T-helper 2 cell treated with Interferon-gamma antibody and Interleukin-4, amounts not matched to agents 5 μg/mL and 100 μg/mL, for 36 hours (primary cell): ENCODE results near the gene ITGB1BP1.

ENCODE experiments used
- DNase-seq: peaks from one replicate; pipeline ENCODE4 v3.0.0; 2021; ENCODE audit warnings: low spot score
- H3K27ac Mint-ChIP-seq: one replicate; pipeline ENCODE4 v1.8.0; 2021; ENCODE audit warnings: mild to moderate bottlenecking, mixed read lengths
- H3K27me3 Mint-ChIP-seq: one replicate; pipeline ENCODE4 v1.8.0; 2021; ENCODE audit warnings: low read depth, mixed read lengths
- H3K36me3 Mint-ChIP-seq: one replicate; pipeline ENCODE4 v1.8.0; 2021; ENCODE audit warnings: low read depth, mixed read lengths
- H3K4me1 Mint-ChIP-seq: one replicate; pipeline ENCODE4 v1.8.0; 2021; ENCODE audit warnings: low read depth, mixed read lengths
- H3K4me3 Mint-ChIP-seq: one replicate; pipeline ENCODE4 v1.8.0; 2022; ENCODE audit warnings: mild to moderate bottlenecking, moderate library complexity, mixed read lengths
- H3K9me3 Mint-ChIP-seq: one replicate; pipeline ENCODE4 v1.8.0; 2021; ENCODE audit warnings: mixed read lengths

ITGB1BP1 gene

GRCh38 chr2:9417725-9418124 lies 5.6 kb downstream of the ITGB1BP1 start:
- Mint-ChIP-seq H3K9me3 (no peaks in the 10 kb centered on the region), H3K4me1 (peaks cover 39% of the 10 kb centered on the region), H3K36me3 (peaks cover 51% of the 10 kb centered on the region), H3K27me3 (no peaks in the 10 kb centered on the region), H3K27ac (no peak overlapping the region), H3K4me3 (no peak overlapping the region)
- no peak for DNase-seq

- DNase-seq = no peak
- H3K9me3 Mint-ChIP-seq = no peaks in the 10 kb centered on the region
- H3K27ac Mint-ChIP-seq = no peak overlapping the region
- peaks cover 33% of the 10 kb centered on the region for H3K4me1 Mint-ChIP-seq
- peaks cover 50% of the 10 kb centered on the region for H3K36me3 Mint-ChIP-seq
- H3K4me3 Mint-ChIP-seq = no peak overlapping the region
- no peaks in the 10 kb centered on the region for H3K27me3 Mint-ChIP-seq
These were observed 6.4 kb downstream of the ITGB1BP1 start for GRCh38 chr2:9416962-9417316.

- peaks cover 29% of the 10 kb centered on the region for H3K4me1 Mint-ChIP-seq
These were observed 6.9 kb downstream of the ITGB1BP1 start for GRCh38 chr2:9416267-9416961.

GRCh38 chr2:9415516-9416169 lies 7.7 kb downstream of the ITGB1BP1 start:
- no peaks in the 10 kb centered on the region for H3K9me3 Mint-ChIP-seq
- H3K27ac Mint-ChIP-seq = no peak overlapping the region

More at GRCh38 chr2:9416267-9416961, 6.9 kb downstream of the ITGB1BP1 start:
- no peaks in the 10 kb centered on the region for H3K9me3 Mint-ChIP-seq
- peaks cover 47% of the 10 kb centered on the region for H3K36me3 Mint-ChIP-seq
- H3K27me3 Mint-ChIP-seq = no peaks in the 10 kb centered on the region
- H3K27ac Mint-ChIP-seq = no peak overlapping the region
- no peak for DNase-seq
- H3K4me3 Mint-ChIP-seq = no peak overlapping the region

GRCh38 chr2:9412781-9413180 lies 10.5 kb downstream of the ITGB1BP1 start:
- Mint-ChIP-seq H3K36me3 (peaks cover 50% of the 10 kb centered on the region), H3K27me3 (no peaks in the 10 kb centered on the region), H3K27ac (no peak overlapping the region), H3K9me3 (no peaks in the 10 kb centered on the region), H3K4me1 (peaks cover 9% of the 10 kb centered on the region), H3K4me3 (no peak overlapping the region)
- DNase-seq = no peak

More at GRCh38 chr2:9415516-9416169, 7.7 kb downstream of the ITGB1BP1 start:
- DNase-seq = no peak
- H3K4me1 Mint-ChIP-seq = peaks cover 27% of the 10 kb centered on the region
- no peak overlapping the region for H3K4me3 Mint-ChIP-seq
- H3K27me3 Mint-ChIP-seq = no peaks in the 10 kb centered on the region
- peaks cover 52% of the 10 kb centered on the region for H3K36me3 Mint-ChIP-seq

- Mint-ChIP-seq H3K4me3 (no peak overlapping the region), H3K27ac (no peak overlapping the region), H3K36me3 (peaks cover 53% of the 10 kb centered on the region), H3K4me1 (peaks cover 7% of the 10 kb centered on the region), H3K27me3 (no peaks in the 10 kb centered on the region), H3K9me3 (no peaks in the 10 kb centered on the region)
- DNase-seq = no peak
These were observed 13.2 kb downstream of the ITGB1BP1 start for GRCh38 chr2:9410108-9410507.

GRCh38 chr2:9408641-9409151 lies 14.6 kb downstream of the ITGB1BP1 start:
- Mint-ChIP-seq H3K4me1 (no peaks in the 10 kb centered on the region), H3K9me3 (no peaks in the 10 kb centered on the region), H3K27ac (no peak overlapping the region), H3K36me3 (peaks cover 46% of the 10 kb centered on the region), H3K27me3 (no peaks in the 10 kb centered on the region), H3K4me3 (no peak overlapping the region)
- DNase-seq = no peak

DNA sequence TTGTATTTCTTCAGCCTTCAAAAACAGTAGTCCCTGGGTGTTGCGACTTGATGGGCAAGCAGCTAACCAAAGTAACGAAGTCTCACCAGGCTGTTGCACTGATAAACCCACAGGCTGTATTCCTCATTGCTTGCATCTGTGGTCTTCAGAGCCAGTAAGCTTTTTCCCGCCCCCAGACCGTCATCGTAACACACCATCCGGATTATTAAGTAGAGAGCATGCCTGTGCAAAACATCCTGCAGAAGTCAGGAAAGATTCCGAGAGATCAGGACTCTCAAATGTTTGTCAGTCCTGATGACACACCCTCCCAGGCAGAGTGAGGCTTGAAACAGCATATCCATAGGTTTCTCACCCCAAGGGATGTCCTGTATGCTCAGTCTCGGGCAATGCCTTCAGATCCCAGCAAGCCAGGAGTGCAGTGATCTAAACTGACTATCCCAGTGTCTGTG lies 15.9 kb downstream of the ITGB1BP1 start:
- H3K4me1 Mint-ChIP-seq = no peaks in the 10 kb centered on the region

DNA sequence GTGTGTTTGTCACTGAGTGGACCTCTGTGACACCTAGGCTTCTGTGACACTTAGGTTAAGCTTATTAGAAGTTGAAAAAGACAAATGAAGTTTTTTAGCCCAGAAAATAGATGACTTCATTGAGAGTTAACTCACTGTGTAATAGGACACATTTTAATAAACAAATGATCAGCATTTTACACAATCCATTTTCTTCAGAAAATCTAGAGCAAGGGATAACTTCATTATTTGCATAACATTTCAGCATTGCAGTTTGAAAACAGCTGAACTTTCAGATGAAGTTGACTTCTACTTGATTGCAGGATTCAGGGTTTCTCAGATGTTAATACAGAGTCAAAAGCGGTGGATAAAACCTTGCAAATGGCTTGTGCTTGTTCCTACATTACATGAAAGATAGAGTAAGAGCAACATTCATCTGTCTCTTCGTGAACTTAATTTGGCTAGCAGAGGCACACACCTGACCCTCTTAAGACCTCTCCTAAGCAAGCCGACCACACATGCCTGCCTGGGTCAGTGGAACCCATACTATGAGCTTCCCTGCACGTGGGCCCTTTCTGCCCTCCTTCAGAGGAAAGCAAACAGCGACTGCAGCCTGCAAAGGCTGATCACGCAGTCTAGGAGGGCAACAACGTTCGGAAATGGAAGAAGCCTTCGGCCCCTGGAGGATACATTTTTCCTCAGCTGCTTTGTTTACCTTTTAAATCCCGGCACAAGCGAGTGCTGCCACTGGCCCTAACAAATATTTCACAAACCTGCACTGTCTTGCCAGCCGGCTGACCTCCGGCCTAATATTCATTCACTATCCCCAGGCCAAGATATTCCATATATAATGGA lies 16.6 kb downstream of the ITGB1BP1 start:
- Mint-ChIP-seq H3K4me1 (no peaks in the 10 kb centered on the region), H3K27ac (no peak overlapping the region), H3K27me3 (no peaks in the 10 kb centered on the region), H3K36me3 (peaks cover 36% of the 10 kb centered on the region), H3K4me3 (no peak overlapping the region), H3K9me3 (no peaks in the 10 kb centered on the region)
- no peak for DNase-seq

More for the DNA sequence above, 15.9 kb downstream of the ITGB1BP1 start:
- Mint-ChIP-seq H3K27ac (no peak overlapping the region), H3K36me3 (peaks cover 41% of the 10 kb centered on the region), H3K4me3 (no peak overlapping the region), H3K9me3 (no peaks in the 10 kb centered on the region), H3K27me3 (no peaks in the 10 kb centered on the region)
- no peak for DNase-seq

DNA sequence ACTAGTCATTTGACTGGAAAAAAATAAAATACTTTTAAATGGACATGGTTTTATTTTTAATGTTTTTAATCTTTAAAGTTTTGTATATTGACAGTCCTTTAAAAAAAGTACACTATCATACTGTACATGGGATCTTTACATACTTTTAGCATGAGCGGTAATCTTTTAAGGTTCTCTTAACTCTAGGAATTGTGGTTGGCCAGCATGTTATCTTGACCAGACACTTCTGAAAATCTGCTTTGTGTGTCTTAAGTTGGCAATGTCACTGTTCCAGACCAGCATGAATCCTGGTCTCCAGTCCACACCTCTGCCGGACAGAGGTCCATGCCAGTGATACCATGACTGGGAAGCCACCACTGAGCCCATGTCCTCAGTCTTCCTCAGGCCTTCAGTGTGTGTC lies 17.7 kb downstream of the ITGB1BP1 start:
- Mint-ChIP-seq H3K9me3 (no peaks in the 10 kb centered on the region), H3K4me1 (peaks cover 2% of the 10 kb centered on the region), H3K27me3 (no peaks in the 10 kb centered on the region), H3K36me3 (peaks cover 28% of the 10 kb centered on the region), H3K27ac (no peak overlapping the region), H3K4me3 (no peak overlapping the region)
- DNase-seq = no peak

DNA sequence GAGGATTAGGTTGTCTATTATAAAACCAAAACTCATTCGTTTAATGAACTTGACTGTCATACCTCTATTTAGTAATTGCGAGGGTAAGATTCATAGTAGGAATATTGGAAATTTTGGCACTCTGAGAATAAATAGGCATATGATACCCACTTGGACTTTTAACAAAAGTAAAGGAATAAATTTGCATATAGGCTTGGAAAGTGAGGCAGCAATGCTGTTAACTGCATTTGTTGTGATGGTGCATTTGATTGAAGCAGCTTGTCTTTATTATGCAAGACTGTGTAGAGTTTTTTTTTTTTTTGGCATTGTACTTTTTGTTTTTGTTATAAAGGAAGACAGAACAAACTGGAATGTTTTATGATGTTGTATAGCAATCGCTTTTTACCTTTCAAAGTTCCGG lies 18.9 kb downstream of the ITGB1BP1 start:
- no peak overlapping the region for H3K4me3 Mint-ChIP-seq
- no peaks in the 10 kb centered on the region for H3K27me3 Mint-ChIP-seq
- H3K4me1 Mint-ChIP-seq = peaks cover 2% of the 10 kb centered on the region
- no peak overlapping the region for H3K27ac Mint-ChIP-seq
- peaks cover 23% of the 10 kb centered on the region for H3K36me3 Mint-ChIP-seq
- DNase-seq = no peak
- no peaks in the 10 kb centered on the region for H3K9me3 Mint-ChIP-seq

- Mint-ChIP-seq H3K4me1 (peaks cover 2% of the 10 kb centered on the region), H3K9me3 (no peaks in the 10 kb centered on the region), H3K27ac (no peak overlapping the region), H3K4me3 (no peak overlapping the region), H3K36me3 (peaks cover 20% of the 10 kb centered on the region), H3K27me3 (no peaks in the 10 kb centered on the region)
- no peak for DNase-seq
These were observed 19.4 kb downstream of the ITGB1BP1 start for GRCh38 chr2:9403924-9404323.

DNA sequence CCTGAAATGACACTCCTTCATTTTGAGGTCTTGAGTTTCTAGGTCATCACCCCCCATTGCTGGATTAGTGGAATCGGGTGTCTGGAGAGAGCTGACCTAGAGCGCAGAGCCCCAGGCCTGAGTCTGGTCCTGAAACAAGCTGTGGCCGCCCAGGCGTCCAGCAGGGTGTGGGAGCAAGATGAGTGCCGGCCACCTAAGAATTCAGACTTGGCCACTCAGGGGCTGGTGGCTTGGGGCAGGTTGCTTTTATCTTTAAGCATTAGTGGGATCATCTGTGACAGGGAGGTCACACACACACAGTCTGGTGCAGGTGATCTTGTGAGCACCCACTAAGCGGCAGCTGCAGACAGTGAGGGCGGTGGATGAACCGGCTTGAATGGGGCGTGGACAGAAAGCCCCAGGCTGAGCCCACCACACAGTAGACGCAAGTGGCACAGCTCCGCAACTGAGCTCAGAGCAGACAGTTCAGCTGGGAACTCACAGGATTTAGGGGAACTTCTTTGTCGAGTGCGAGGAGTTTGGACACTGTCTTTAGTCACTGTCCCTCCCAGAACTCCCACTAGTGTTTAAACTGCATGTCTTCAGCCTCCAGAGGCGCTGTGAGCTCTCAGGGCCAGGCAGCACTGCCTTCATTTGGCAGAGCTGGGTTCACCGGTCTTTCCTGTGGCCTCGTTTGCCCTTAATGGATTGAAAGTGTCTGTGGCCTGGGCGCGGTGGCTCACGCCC lies 21.5 kb downstream of the ITGB1BP1 start:
- Mint-ChIP-seq H3K36me3 (peaks cover 4% of the 10 kb centered on the region), H3K27me3 (no peaks in the 10 kb centered on the region), H3K9me3 (no peaks in the 10 kb centered on the region), H3K27ac (no peak overlapping the region), H3K4me3 (no peak overlapping the region), H3K4me1 (peaks cover 2% of the 10 kb centered on the region)
- no peak for DNase-seq
